GM12878 (cell line): ENCODE measurements around the gene WHRN. TPM values are rescaled to one million over a fixed set of nuclear protein-coding genes. Genes with fewer than 3 reads are reported as not detected.

Experiments used
- ATAC-seq: fragments of 200-7000 bp; cut with Tn5 transposase; 3 replicates; pipeline ENCODE4 v1.9.1; 2020; ENCODE audit warnings: mild to moderate bottlenecking, moderate library complexity
- BruUV-seq: library from RNA; stranded (reverse); fragments of 400-500 nt; replicated peaks from 2 replicates; lab custom pipeline; 2021; lab: Mats Ljungman, UMichigan
- CTCF ChIA-PET: fragments of 300-600 bp; sonication (Branson Sonifier 250); formaldehyde crosslinking; extraction: SDS; loops from one replicate; lab custom pipeline; 2021; ENCODE audit warnings: inconsistent platforms; lab: Yijun Ruan, JAX
- POLR2A ChIA-PET: fragments of 350-600 bp; formaldehyde crosslinking; extraction: SDS; loops from one replicate; lab custom pipeline; 2021; ENCODE audit warnings: inconsistent platforms; lab: Charles Lee
- RAD21 ChIA-PET: fragments of 300-600 bp; sonication (Branson Sonifier 250); formaldehyde crosslinking; loops from one replicate; lab custom pipeline; 2023; ENCODE audit warnings: antibody characterized with exemption; ENCODE audit not compliant: unreplicated experiment; lab: Charles Lee
- SMC1A ChIA-PET: fragments of 300-600 bp; sonication (Branson Sonifier 250); formaldehyde crosslinking; loops from one replicate; lab custom pipeline; 2023; ENCODE audit not compliant: unreplicated experiment, uncharacterized antibody; lab: Charles Lee
- DNase-seq: peaks from one replicate; pipeline ENCODE4 v3.0.0-alpha.2; 2011; ENCODE audit warnings: low read depth, low spot score
- FAIRE-seq: peaks from 3 replicates; lab custom pipeline; 2011; peaks lifted over from hg19 to GRCh38; lab: Jason Lieb, UNC
- H2AFZ ChIP-seq: 2 replicates; pipeline ENCODE4 v1.6.0; 2011; ENCODE audit warnings: low read depth, low read length, control low read depth; ENCODE audit not compliant: control insufficient read depth
- H3K27ac ChIP-seq: 2 replicates; pipeline ENCODE4 v1.5.1; 2011; ENCODE audit warnings: control low read depth; ENCODE audit not compliant: control insufficient read depth, insufficient read depth
- H3K27me3 ChIP-seq, 2 experiments: replicated peaks in 1 of 2; 2 replicates each; pipeline versions ENCODE4 v1.6.0 to v1.6.1; 2011; ENCODE audit warnings: low read length in 1 of 2; ENCODE audit not compliant: control insufficient read depth in 2 of 2, insufficient read depth in 2 of 2
- H3K36me3 ChIP-seq, 2 experiments: 2 replicates each; pipeline ENCODE4 v1.5.1; 2011; ENCODE audit warnings: low read length in 1 of 2; ENCODE audit not compliant: control insufficient read depth in 2 of 2, insufficient read depth in 2 of 2
- H3K4me1 ChIP-seq: 2 replicates; pipeline ENCODE4 v1.6.1; 2011; ENCODE audit warnings: mild to moderate bottlenecking, low read length, moderate library complexity, mixed read lengths; ENCODE audit not compliant: control insufficient read depth, insufficient read depth
- H3K4me2 ChIP-seq: 2 replicates; pipeline ENCODE4 v1.6.0; 2011; ENCODE audit warnings: control low read depth; ENCODE audit not compliant: control insufficient read depth, insufficient read depth
- H3K4me3 ChIP-seq: fragments of 200-600 bp; sonication (generic); 2 replicates; pipeline ENCODE4 v1.5.1; 2016
- H3K79me2 ChIP-seq: 2 replicates; pipeline ENCODE4 v1.6.0; 2011; ENCODE audit warnings: low read length; ENCODE audit not compliant: control insufficient read depth, insufficient read depth
- H3K9ac ChIP-seq: 2 replicates; pipeline ENCODE4 v1.8.0; 2011; ENCODE audit warnings: low read length, control low read depth, mixed read lengths; ENCODE audit not compliant: control insufficient read depth, insufficient read depth
- H3K9me3 ChIP-seq: replicated peaks from 3 replicates; pipeline ENCODE4 v1.5.1; 2011; ENCODE audit warnings: mild to moderate bottlenecking, low read length; ENCODE audit not compliant: control insufficient read depth, insufficient read depth
- H4K20me1 ChIP-seq: 2 replicates; pipeline ENCODE4 v1.6.0; 2011; ENCODE audit not compliant: control insufficient read depth, insufficient read depth
- ASH2L ChIP-seq: fragments of 300-600, 200-600 bp; sonication (generic); IDR thresholded peaks from 2 replicates; pipeline ENCODE4 v1.6.1; 2017; ENCODE audit warnings: low read depth, mild to moderate bottlenecking, borderline replicate concordance
- CBX5 ChIP-seq: sonication (generic); IDR thresholded peaks from 2 replicates; pipeline ENCODE4 v1.6.1; 2016; ENCODE audit warnings: low read depth, moderate library complexity, mild to moderate bottlenecking, inconsistent platforms
- EED ChIP-seq: sonication (generic); IDR thresholded peaks from 2 replicates; pipeline ENCODE4 v1.6.1; 2016; ENCODE audit warnings: antibody characterized with exemption, low read depth
- ESRRA ChIP-seq: IDR thresholded peaks from 2 replicates; pipeline ENCODE4 v1.6.1; 2012; ENCODE audit warnings: mild to moderate bottlenecking, low read length, improper control_type of control experiment
- GATAD2B ChIP-seq: fragments of 450-650 bp; conservative IDR thresholded peaks from 2 replicates; pipeline ENCODE4 v1.6.1; 2017; ENCODE audit warnings: low read depth, mild to moderate bottlenecking, moderate library complexity
- KAT2A ChIP-seq: conservative IDR thresholded peaks from 2 replicates; pipeline ENCODE4 v1.6.1; 2011; ENCODE audit warnings: low read depth, low read length; ENCODE audit not compliant: control insufficient read depth
- PKNOX1 ChIP-seq: fragments of 450-650 bp; IDR thresholded peaks from 2 replicates; pipeline ENCODE4 v1.6.1; 2016; ENCODE audit warnings: mild to moderate bottlenecking
- POU2F2 ChIP-seq: IDR thresholded peaks from 3 replicates; pipeline ENCODE4 v1.6.1; 2011; ENCODE audit warnings: low read depth, mild to moderate bottlenecking, low read length, borderline replicate concordance
- STAT1 ChIP-seq: fragments of 450-650 bp; conservative IDR thresholded peaks from 2 replicates; pipeline ENCODE4 v1.6.1; 2014; ENCODE audit warnings: antibody characterized with exemption, mild to moderate bottlenecking
- SUZ12 ChIP-seq: fragments of 200-600 bp; sonication (generic); IDR thresholded peaks from one replicate; pipeline ENCODE4 v1.6.1; 2018; ENCODE audit warnings: antibody characterized with exemption, mild to moderate bottlenecking; ENCODE audit not compliant: unreplicated experiment
- ZNF622 ChIP-seq: fragments of 450-650 bp; IDR thresholded peaks from 2 replicates; pipeline ENCODE4 v1.6.1; 2017; ENCODE audit warnings: mild to moderate bottlenecking, inconsistent platforms
- WGBS: methylation state at CpG from one replicate; pipeline ENCODE4 v1.1.6; 2016; ENCODE audit warnings: low lambda C conversion rate; ENCODE audit not compliant: insufficient replicate concordance, insufficient coverage; ENCODE audit errors: missing lambda C conversion rate; 5-methylcytosine and 5-hydroxymethylcytosine counted together
- in situ Hi-C: fragments of 300-500 bp; cut with MboI; formaldehyde crosslinking; loops from 9 replicates; pipeline ENCODE4 v1.14.3; 2018; ENCODE audit warnings: mixed read lengths
- intact Hi-C: fragments of 100-400 bp; cut with micrococcal nuclease; formaldehyde crosslinking; loops from one replicate; pipeline ENCODE4 v1.14.2; 2022; ENCODE audit not compliant: unreplicated experiment
- polyA plus RNA-seq, 11 experiments: library from polyadenylated mRNA; depleted of rRNA in 4 of 11; unstranded in 6 of 11; stranded (reverse) in 5 of 11; fragments of >200 nt; fragmentation: Nextera tagmentation in 4 of 11; fragmentation: Illumina TruSeq in 1 of 11; extraction: Ambion mirVana in 4 of 11; extraction: Trizol in 1 of 11; gene quantifications; 1 replicate in 1 of 11; 2 replicates in 10 of 11; pipeline versions ENCODE4 v1.2.1 to v1.2.3, GENCODE V29; 2011 to 2016; ENCODE audit warnings: inconsistent platforms in 2 of 11, missing spikeins in 2 of 11, low read depth in 1 of 11
- total RNA-seq, 4 experiments: library from RNA; depleted of rRNA in 3 of 4; stranded (reverse); fragments of >200 nt in 3 of 4; fragmentation: Illumina TruSeq in 1 of 4; extraction: Trizol in 1 of 4; gene quantifications; 2 replicates each; pipeline versions ENCODE4 v1.2.1 to v1.2.3, GENCODE V29; 2013 to 2021

Gene WHRN
- total and polyA plus RNA-seq, 10 of the 15 experiments (the other 5 are each of a cell fraction or from before 2014, with no cell fraction given) = 0.04 to 18.2 (median 0.68) TPM; not detected in 1

- intact Hi-C loops = no loop called here
- no peaks in the 10 kb centered on the region for H3K79me2 ChIP-seq
- ChIA-PET RAD21 (interaction anchor here (1.0 to 3.4 kb wide), 2 partner anchors 10 to 111 kb away, joined by 4 to 15 read pairs; no protein-coding TSS in a partner anchor), POLR2A (interaction anchor here (0.6 to 0.7 kb wide), 2 partner anchors 25 to 895 kb away, joined by 3 to 5 read pairs; no protein-coding TSS in a partner anchor), SMC1A (interaction anchor here (0.6 to 2.2 kb wide), 5 partner anchors 8 to 71 kb away, joined by 3 to 5 read pairs (median 4); partner anchors contain the start of gene ATP6V1G1)
- H3K9me3 ChIP-seq = no peaks in the 10 kb centered on the region
- peaks cover 7% of the 10 kb centered on the region for H3K4me1 ChIP-seq
- no peak overlapping the region for H2AFZ ChIP-seq
- no peak overlapping the region for H3K27ac ChIP-seq
- FAIRE-seq (no peak), DNase-seq (no peak), ATAC-seq (no peak)
- no peak overlapping the region for H3K4me3 ChIP-seq
- no peaks in the 10 kb centered on the region for H3K36me3 ChIP-seq
- no TSS peak for BruUV-seq
- no peaks in the 10 kb centered on the region for H4K20me1 ChIP-seq
- H3K27me3 ChIP-seq = peaks cover 0 to 3% of the 10 kb centered on the region in 2 experiments; a peak in 2 of 4 replicates
- WGBS = 45% methylated on average over 7 of the region's 7 CpGs
- no peak overlapping the region for H3K9ac ChIP-seq
- in situ Hi-C loops = no loop called here
- no peak overlapping the region for H3K4me2 ChIP-seq
- TF ChIP-seq KAT2A (no peak), SUZ12 (no peak), POU2F2 (no peak), EED (no peak), CBX5 (no peak), STAT1 (no peak), GATAD2B (no peak), ESRRA (no peak), ZNF622 (no peak), PKNOX1 (no peak), ASH2L (no peak)
- TF ChIP-seq, all 136 proteins: peak for 0
- CTCF ChIA-PET = interaction anchor here (1.2 to 5.1 kb wide), 3 partner anchors 10 to 136 kb away, joined by 3 to 35 read pairs (median 24); partner anchors contain the start of gene WHRN
Measured at GRCh38 chr9:114516913-114517312, 11.6 kb upstream of the WHRN start.
